NCI-H187 treated with DMSO at 0.1 percent for 48 hours (cell line): ENCODE results near the gene USP10.

Source experiments
- DNase-seq: peaks from one replicate; lab custom pipeline; 2025; lab: John Stamatoyannopoulos, UW

The USP10 gene

GRCh38 chr16:84823484-84823883 lies 123.7 kb downstream of the USP10 start:
- DNase-seq = no peak

GRCh38 chr16:84823926-84824325 lies 124.1 kb downstream of the USP10 start:
- no peak for DNase-seq

DNA sequence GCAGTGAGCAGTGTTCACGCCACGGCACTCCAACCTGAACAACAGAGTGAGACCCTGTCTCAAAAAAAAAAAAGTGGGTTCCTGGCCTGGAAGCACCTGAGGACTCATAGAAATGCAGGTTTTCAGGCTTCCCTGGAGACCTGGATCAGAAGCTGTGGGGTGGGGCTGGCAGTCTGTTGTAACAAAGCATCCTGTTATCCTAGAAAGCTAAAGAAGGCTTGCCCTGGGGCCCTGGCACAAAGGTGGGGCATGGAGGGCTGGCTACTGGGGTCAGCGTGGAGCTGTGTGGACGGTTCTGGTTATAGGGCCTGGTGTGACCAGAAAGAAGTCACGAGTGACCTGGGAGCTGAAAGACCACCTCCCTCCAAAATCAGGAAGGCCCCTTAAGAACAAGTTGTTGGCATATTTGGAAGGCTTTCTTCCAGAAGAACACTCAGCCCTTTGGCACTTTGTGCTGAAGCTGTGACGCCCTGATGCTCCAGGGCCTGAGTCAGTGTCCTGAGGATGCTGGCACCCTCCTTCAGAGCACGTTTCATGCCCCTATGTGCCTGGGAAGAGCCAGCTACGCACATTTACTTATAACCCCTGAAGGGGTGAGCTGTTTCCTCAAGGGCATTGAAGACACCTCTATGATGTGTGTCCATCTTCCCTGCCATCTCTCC lies 126.2 kb downstream of the USP10 start:
- DNase-seq = no peak

DNA sequence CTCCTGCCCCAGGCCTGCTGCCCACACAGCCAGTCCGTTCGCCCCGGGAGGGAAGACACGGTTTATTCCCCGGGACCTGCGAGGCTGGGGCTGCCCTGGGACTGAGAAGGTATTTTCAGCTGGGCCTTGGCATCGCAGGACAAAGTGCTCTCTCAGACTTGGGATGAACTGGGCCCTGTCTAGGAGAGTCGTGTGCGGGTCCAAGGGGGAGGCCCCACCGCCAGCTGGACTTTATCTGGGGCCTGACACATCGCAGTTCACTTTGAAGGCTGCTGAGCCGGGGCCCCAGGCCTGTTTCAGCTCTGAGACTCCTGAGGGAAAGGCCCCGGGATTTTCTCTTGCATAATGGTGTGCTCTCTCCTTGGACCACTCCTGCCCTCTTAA lies 126.8 kb downstream of the USP10 start:
- DNase-seq = no peak

DNA sequence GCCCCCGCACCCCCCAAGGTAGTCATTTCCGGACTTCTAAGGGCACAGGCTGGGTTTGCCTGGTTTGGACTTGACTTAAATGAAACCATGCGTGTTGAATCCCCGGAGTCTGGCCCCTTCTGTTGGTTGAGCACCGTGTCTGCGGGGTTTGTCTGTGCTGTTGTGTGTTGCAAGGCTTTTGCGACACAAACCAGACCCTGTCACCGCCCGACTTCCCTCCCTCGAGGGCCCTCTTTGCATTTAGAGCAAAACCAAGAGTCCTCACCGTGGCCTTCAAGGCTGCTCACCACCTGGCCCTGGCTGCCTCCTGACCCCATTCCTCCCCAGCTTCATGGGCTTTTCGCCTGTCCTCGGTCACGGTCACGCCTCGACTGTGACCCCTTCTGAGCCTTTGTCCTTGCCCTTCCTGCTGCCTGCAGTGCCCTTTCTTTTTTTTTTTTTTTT lies 127.4 kb downstream of the USP10 start:
- DNase-seq = no peak

DNA sequence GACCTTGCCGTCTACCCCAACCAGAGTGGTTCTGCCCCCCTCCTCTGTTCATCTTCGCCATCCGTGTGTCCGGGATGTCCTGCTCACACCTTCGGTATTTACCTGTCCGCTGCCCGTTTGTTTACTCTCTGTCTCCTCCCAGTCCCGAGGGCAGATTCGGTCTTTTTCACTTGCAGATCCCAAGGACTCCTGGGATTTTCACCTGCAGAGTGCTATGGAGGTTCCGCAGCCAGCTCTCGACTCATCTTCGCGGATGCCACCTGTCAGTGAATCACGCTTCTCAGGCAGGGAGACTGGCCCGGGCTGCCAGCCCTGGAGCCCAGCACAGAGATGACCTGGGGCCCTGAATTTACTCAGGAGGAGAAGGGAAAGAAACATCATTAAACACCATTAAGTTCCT lies 128.1 kb downstream of the USP10 start:
- no peak for DNase-seq

GRCh38 chr16:84828322-84828721 lies 128.5 kb downstream of the USP10 start:
- DNase-seq = no peak
